GM23338 (cell line): ENCODE data around the gene SYT15.
"Not testable (repeated sequence)": the region's sequence is repeated elsewhere in the genome, so short reads cannot be mapped to it uniquely, and the experiment has no call there.

ENCODE experiments used
- EZH2 ChIP-seq: fragments of 200-600 bp; sonication (generic); IDR thresholded peaks from one replicate; pipeline ENCODE4 v1.8.0; 2017; ENCODE audit warnings: antibody characterized with exemption, mild to moderate bottlenecking, low read depth; ENCODE audit not compliant: unreplicated experiment
- POLR2AphosphoS5 ChIP-seq: IDR thresholded peaks from 2 replicates; pipeline ENCODE4 v1.6.1; 2016; ENCODE audit warnings: antibody characterized with exemption, low read depth
- TF ChIP-seq, protein P1 (sequence below), 2 experiments: fragments of 200-600 bp in 1 of 2; sonication (generic) in 1 of 2; conservative IDR thresholded peaks; 2 replicates each; pipeline versions ENCODE4 v1.5.1 to v1.6.1; 2016 to 2017; ENCODE audit warnings: antibody characterized with exemption in 2 of 2, low read depth in 2 of 2, mild to moderate bottlenecking in 2 of 2, moderate library complexity in 1 of 2
- TF ChIP-seq, protein P2 (sequence below): IDR thresholded peaks from one replicate; pipeline ENCODE4 v1.6.1; 2018; ENCODE audit warnings: antibody characterized with exemption; ENCODE audit not compliant: unreplicated experiment

DNA sequence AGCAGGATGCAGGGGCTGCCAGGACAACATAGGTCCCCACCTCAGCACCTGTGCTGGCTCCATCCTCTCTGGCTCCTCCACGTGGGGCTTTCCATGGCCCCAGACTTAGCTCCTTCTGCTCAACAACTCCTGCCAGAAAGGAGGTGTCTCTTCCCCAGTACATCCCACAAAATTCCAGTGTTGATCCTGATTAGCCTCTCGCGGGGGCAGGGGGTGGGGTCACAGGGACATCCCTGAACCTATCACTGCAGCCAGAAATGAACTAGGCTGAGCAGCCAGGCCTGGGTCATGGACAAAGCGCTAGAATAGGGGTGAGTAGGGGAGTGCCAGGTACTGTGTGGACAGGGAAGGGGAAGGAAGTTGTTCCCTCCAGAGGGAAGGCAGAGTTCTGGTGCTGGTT is 5.0 kb upstream of the SYT15 start:
- TF ChIP-seq, protein P1, sequence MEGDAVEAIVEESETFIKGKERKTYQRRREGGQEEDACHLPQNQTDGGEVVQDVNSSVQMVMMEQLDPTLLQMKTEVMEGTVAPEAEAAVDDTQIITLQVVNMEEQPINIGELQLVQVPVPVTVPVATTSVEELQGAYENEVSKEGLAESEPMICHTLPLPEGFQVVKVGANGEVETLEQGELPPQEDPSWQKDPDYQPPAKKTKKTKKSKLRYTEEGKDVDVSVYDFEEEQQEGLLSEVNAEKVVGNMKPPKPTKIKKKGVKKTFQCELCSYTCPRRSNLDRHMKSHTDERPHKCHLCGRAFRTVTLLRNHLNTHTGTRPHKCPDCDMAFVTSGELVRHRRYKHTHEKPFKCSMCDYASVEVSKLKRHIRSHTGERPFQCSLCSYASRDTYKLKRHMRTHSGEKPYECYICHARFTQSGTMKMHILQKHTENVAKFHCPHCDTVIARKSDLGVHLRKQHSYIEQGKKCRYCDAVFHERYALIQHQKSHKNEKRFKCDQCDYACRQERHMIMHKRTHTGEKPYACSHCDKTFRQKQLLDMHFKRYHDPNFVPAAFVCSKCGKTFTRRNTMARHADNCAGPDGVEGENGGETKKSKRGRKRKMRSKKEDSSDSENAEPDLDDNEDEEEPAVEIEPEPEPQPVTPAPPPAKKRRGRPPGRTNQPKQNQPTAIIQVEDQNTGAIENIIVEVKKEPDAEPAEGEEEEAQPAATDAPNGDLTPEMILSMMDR (conservative IDR thresholded peaks at IDR 0.05; ENCODE audit: low read depth in 2 of 2): not testable (repeated sequence)
- TF ChIP-seq EZH2, POLR2AphosphoS5: not testable (repeated sequence)
- TF ChIP-seq, protein P2, sequence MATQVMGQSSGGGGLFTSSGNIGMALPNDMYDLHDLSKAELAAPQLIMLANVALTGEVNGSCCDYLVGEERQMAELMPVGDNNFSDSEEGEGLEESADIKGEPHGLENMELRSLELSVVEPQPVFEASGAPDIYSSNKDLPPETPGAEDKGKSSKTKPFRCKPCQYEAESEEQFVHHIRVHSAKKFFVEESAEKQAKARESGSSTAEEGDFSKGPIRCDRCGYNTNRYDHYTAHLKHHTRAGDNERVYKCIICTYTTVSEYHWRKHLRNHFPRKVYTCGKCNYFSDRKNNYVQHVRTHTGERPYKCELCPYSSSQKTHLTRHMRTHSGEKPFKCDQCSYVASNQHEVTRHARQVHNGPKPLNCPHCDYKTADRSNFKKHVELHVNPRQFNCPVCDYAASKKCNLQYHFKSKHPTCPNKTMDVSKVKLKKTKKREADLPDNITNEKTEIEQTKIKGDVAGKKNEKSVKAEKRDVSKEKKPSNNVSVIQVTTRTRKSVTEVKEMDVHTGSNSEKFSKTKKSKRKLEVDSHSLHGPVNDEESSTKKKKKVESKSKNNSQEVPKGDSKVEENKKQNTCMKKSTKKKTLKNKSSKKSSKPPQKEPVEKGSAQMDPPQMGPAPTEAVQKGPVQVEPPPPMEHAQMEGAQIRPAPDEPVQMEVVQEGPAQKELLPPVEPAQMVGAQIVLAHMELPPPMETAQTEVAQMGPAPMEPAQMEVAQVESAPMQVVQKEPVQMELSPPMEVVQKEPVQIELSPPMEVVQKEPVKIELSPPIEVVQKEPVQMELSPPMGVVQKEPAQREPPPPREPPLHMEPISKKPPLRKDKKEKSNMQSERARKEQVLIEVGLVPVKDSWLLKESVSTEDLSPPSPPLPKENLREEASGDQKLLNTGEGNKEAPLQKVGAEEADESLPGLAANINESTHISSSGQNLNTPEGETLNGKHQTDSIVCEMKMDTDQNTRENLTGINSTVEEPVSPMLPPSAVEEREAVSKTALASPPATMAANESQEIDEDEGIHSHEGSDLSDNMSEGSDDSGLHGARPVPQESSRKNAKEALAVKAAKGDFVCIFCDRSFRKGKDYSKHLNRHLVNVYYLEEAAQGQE: not testable (repeated sequence)
